ENCODE results near the gene LRRC46. TPM values are rescaled to one million over a fixed set of nuclear protein-coding genes. Genes with fewer than 3 reads are reported as not detected.

The LRRC46 gene
- total and polyA plus RNA-seq, 2 donors from 2014 or later: 0.91 to 1.5 TPM

DNA sequence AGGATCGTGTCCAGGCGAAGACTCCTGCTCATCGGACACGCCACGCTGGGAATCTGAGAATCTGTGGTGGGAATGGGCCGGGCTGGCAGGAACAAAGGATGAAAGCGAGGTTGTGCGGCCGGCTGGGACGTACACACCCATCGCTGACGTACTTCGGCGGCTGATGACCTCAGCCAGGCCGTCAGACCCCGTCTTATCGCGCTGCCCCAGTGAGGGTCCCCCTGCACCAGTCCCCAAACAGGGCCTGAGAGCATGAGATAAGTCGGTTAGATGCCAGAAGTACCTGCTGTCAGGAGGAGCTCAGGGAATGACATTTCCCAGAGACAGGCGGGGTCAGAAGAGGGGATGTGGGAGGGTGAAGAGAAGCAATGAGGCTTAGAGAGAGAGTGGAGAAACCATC, 35.5 kb downstream of the LRRC46 start:
- Histone ChIP-seq H3K27me3 (ENCODE audit: control insufficient read depth, insufficient read depth, low read length) (peaks cover 2% of the 10 kb centered on the region), H3K36me3 (ENCODE audit: control insufficient read depth in 2 of 3, insufficient read depth in 3 of 3, low read length in 3 of 3) (no peaks in the 10 kb centered on the region), H3K27ac (ENCODE audit: low read depth in 2 of 2, low read length in 2 of 2) (no peak overlapping the region), H3K9ac (ENCODE audit: low read length in 3 of 3) (no peak overlapping the region), H3K9me3 (ENCODE audit: control insufficient read depth in 2 of 3, insufficient read depth in 1 of 3, low read length in 3 of 3) (no peaks in the 10 kb centered on the region), H3K4me1 (ENCODE audit: control insufficient read depth in 2 of 3, insufficient read depth in 2 of 3, low read depth in 1 of 3, low read length in 3 of 3) (peaks cover 0 to 3% (median 0%) of the 10 kb centered on the region in 3 donors), H3K4me3 (ENCODE audit: low read length in 3 of 3) (no peak overlapping the region)
- DNase-seq: peak in 4 of 5 donors; percentile 41 to 70 (median 52)
- FAIRE-seq: no peak
- intact Hi-C loops (cut with DNase I): no loop called here
- TF ChIP-seq, protein P1, sequence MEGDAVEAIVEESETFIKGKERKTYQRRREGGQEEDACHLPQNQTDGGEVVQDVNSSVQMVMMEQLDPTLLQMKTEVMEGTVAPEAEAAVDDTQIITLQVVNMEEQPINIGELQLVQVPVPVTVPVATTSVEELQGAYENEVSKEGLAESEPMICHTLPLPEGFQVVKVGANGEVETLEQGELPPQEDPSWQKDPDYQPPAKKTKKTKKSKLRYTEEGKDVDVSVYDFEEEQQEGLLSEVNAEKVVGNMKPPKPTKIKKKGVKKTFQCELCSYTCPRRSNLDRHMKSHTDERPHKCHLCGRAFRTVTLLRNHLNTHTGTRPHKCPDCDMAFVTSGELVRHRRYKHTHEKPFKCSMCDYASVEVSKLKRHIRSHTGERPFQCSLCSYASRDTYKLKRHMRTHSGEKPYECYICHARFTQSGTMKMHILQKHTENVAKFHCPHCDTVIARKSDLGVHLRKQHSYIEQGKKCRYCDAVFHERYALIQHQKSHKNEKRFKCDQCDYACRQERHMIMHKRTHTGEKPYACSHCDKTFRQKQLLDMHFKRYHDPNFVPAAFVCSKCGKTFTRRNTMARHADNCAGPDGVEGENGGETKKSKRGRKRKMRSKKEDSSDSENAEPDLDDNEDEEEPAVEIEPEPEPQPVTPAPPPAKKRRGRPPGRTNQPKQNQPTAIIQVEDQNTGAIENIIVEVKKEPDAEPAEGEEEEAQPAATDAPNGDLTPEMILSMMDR (IDR thresholded peaks at IDR 0.05; ENCODE audit: borderline replicate concordance, extremely low read depth, insufficient read depth): no peak

DNA sequence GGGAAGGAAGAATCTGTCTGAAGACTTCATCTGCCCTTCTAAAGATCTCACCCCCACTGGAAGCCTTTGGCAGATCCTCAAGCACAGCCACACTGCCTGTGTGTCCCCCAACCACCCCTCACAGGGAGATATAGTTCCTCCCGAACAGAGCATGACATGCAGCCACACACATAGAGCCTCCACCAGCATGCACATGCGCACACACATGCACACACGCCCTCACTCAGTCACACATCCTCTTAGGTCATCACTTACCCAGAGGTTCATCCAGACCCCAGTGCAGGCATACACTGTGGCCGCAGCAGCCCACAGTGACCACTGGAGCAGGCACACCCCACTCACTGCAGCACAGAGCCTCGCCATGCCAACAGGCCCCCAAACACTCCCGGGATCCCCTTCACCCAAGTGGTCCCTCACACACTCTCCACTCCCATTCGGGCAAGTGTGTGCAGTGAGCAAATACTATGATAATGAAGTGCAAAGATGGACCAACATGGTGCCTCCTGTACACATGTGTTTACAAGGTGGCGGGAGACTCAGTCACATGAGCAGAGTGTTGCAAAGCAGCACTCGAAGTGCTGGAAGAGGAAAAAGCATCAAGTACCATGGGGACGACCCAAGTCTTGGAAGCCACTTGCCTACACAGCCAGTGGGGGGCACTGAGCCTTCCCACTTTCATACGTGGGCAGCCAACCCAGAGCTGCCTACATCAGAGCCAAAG, 36.5 kb downstream of the LRRC46 start:
- TF ChIP-seq, protein P1 (IDR thresholded peaks at IDR 0.05; ENCODE audit: borderline replicate concordance, extremely low read depth, insufficient read depth): no peak

DNA sequence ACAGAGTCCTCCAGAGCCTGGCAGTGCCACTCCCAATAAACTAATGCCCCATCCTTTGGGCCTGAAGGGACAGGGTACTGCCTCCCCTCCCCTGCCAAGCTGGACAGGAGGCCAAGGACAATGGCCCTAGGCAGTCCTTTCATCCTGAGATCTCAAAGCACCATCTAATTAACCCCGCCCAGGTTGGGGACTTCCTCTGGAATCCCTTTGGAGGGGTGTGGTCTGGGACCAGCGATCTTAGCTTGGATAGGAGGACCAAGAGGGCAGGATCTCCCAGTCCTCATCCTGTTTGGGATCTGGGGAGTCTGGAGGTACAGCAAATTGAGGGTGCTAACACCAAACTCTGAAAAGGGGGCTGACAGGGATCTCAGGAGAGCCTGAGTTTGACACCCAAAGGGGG, 37.6 kb downstream of the LRRC46 start:
- Histone ChIP-seq H3K9ac (ENCODE audit: low read length in 3 of 3) (no peak overlapping the region), H3K4me3 (ENCODE audit: low read length in 3 of 3) (no peak overlapping the region), H3K27me3 (ENCODE audit: control insufficient read depth, insufficient read depth, low read length) (peaks cover 2% of the 10 kb centered on the region), H3K36me3 (ENCODE audit: control insufficient read depth in 2 of 3, insufficient read depth in 3 of 3, low read length in 3 of 3) (no peaks in the 10 kb centered on the region), H3K27ac (ENCODE audit: low read depth in 2 of 2, low read length in 2 of 2) (no peak overlapping the region), H3K9me3 (ENCODE audit: control insufficient read depth in 2 of 3, insufficient read depth in 1 of 3, low read length in 3 of 3) (no peaks in the 10 kb centered on the region), H3K4me1 (ENCODE audit: control insufficient read depth in 2 of 3, insufficient read depth in 2 of 3, low read depth in 1 of 3, low read length in 3 of 3) (peaks cover 0 to 3% (median 0%) of the 10 kb centered on the region in 3 donors)
- DNase-seq (no peak), FAIRE-seq (no peak)
- TF ChIP-seq, protein P1 (IDR thresholded peaks at IDR 0.05; ENCODE audit: borderline replicate concordance, extremely low read depth, insufficient read depth): no peak
- intact Hi-C loops (cut with DNase I): no loop called here

More for the DNA sequence above, 36.5 kb downstream of the LRRC46 start:
- DNase-seq (no peak), FAIRE-seq (no peak)
- H3K4me1 ChIP-seq (ENCODE audit: control insufficient read depth in 2 of 3, insufficient read depth in 2 of 3, low read depth in 1 of 3, low read length in 3 of 3): peaks cover 0 to 3% (median 0%) of the 10 kb centered on the region in 3 donors
- intact Hi-C loops (cut with DNase I): no loop called here
- peaks cover 2% of the 10 kb centered on the region for H3K27me3 ChIP-seq (ENCODE audit: control insufficient read depth, insufficient read depth, low read length)
- no peaks in the 10 kb centered on the region for H3K9me3 ChIP-seq (ENCODE audit: control insufficient read depth in 2 of 3, insufficient read depth in 1 of 3, low read length in 3 of 3)
- no peak overlapping the region for H3K9ac ChIP-seq (ENCODE audit: low read length in 3 of 3)
- H3K36me3 ChIP-seq (ENCODE audit: control insufficient read depth in 2 of 3, insufficient read depth in 3 of 3, low read length in 3 of 3): no peaks in the 10 kb centered on the region
- no peak overlapping the region for H3K4me3 ChIP-seq (ENCODE audit: low read length in 3 of 3)
- no peak overlapping the region for H3K27ac ChIP-seq (ENCODE audit: low read depth in 2 of 2, low read length in 2 of 2)
